Panc1 (cell line): Measurements from ENCODE around the gene CDK13. TPM values are rescaled to one million over a fixed set of nuclear protein-coding genes. Genes with fewer than 3 reads are reported as not detected.
"Not testable (repeated sequence)": the region's sequence is repeated elsewhere in the genome, so short reads cannot be mapped to it uniquely, and the experiment has no call there.

Experiments used
- ATAC-seq: fragments of 200-7000 bp; cut with Tn5 transposase; 2 replicates; pipeline ENCODE4 v1.9.1; 2020; ENCODE audit warnings: mild to moderate bottlenecking, moderate library complexity
- BruUV-seq: library from RNA; stranded (reverse); fragments of 400-500 nt; replicated peaks from 2 replicates; lab custom pipeline; 2021; lab: Mats Ljungman, UMichigan
- CTCF ChIA-PET: fragments of 300-600 bp; sonication (Branson Sonifier 250); formaldehyde crosslinking; loops from one replicate; lab custom pipeline; 2022; ENCODE audit warnings: antibody characterized with exemption; lab: Charles Lee
- POLR2A ChIA-PET: fragments of 300-600 bp; sonication (Branson Sonifier 250); formaldehyde crosslinking; loops from one replicate; lab custom pipeline; 2022; ENCODE audit warnings: antibody characterized with exemption; lab: Charles Lee
- DNase-seq: peaks from one replicate; pipeline ENCODE4 v3.0.0-alpha.2; 2010; ENCODE audit warnings: low read depth, low spot score
- H3K27ac ChIP-seq: 2 replicates; pipeline ENCODE4 v1.5.1; 2011; ENCODE audit warnings: mild to moderate bottlenecking, low read length, inconsistent platforms
- H3K27me3 ChIP-seq: fragments of 200-500 bp; sonication (Bioruptor generic); 2 replicates; pipeline ENCODE4 v1.6.0; 2014; ENCODE audit warnings: low read length, inconsistent platforms; ENCODE audit not compliant: control insufficient read depth, insufficient read depth
- H3K36me3 ChIP-seq: fragments of 200-500 bp; sonication (Bioruptor generic); 2 replicates; pipeline ENCODE4 v1.5.1; 2014; ENCODE audit warnings: inconsistent platforms, mild to moderate bottlenecking, low read length, moderate library complexity; ENCODE audit not compliant: control insufficient read depth, insufficient read depth
- H3K4me1 ChIP-seq: 2 replicates; pipeline ENCODE4 v1.5.1; 2011; ENCODE audit warnings: inconsistent platforms, mild to moderate bottlenecking, low read length, moderate library complexity; ENCODE audit not compliant: control insufficient read depth, insufficient read depth
- H3K4me3 ChIP-seq, 2 experiments: 2 replicates each; pipeline ENCODE4 v1.5.1; 2011 to 2012; ENCODE audit warnings: low read depth in 2 of 2, low read length in 2 of 2, mild to moderate bottlenecking in 2 of 2, inconsistent platforms in 1 of 2, moderate library complexity in 1 of 2
- H3K9me3 ChIP-seq: fragments of 200-500 bp; sonication (Bioruptor generic); 2 replicates; pipeline ENCODE4 v1.5.1; 2014; ENCODE audit warnings: low read depth, mild to moderate bottlenecking, inconsistent platforms, low read length, moderate library complexity; ENCODE audit not compliant: control insufficient read depth, insufficient read depth
- POLR2AphosphoS5 ChIP-seq: IDR thresholded peaks from 2 replicates; pipeline ENCODE4 v1.6.1; 2012; ENCODE audit warnings: mild to moderate bottlenecking, low read depth, low read length, moderate library complexity
- SIN3A ChIP-seq: IDR thresholded peaks from 2 replicates; pipeline ENCODE4 v1.6.1; 2012; ENCODE audit warnings: low read depth, mild to moderate bottlenecking, low read length, moderate library complexity, borderline replicate concordance; ENCODE audit not compliant: insufficient read depth
- TCF7L2 ChIP-seq: IDR thresholded peaks from 2 replicates; pipeline ENCODE4 v1.6.1; 2011; ENCODE audit warnings: mild to moderate bottlenecking, low read depth, low read length, inconsistent platforms
- in situ Hi-C: cut with HindIII; loops from 2 replicates; pipeline ENCODE4 v1.10.0; 2016; ENCODE audit warnings: low sequenced_read_pairs, low pct_unique_long_range_greater_than_20kb
- intact Hi-C: fragments of 100-400 bp; cut with micrococcal nuclease; formaldehyde crosslinking; loops from one replicate; pipeline ENCODE4 v1.10.0; 2022; ENCODE audit not compliant: unreplicated experiment
- total RNA-seq: library from RNA; stranded (reverse); gene quantifications from one replicate; pipeline ENCODE4 v1.2.1, GENCODE V29; 2021; ENCODE audit not compliant: unreplicated experiment
- TF ChIP-seq, protein P1 (sequence below), 2 experiments: IDR thresholded peaks; 2 replicates each; pipeline ENCODE4 v1.6.1; 2011 to 2012; ENCODE audit warnings: low read depth in 2 of 2, control low read depth in 1 of 2, low read length in 1 of 2, mild to moderate bottlenecking in 1 of 2, moderate library complexity in 1 of 2; ENCODE audit not compliant: insufficient read depth in 1 of 2
- TF ChIP-seq, protein P2 (sequence below): fragments of 450-650 bp; IDR thresholded peaks from 2 replicates; pipeline ENCODE4 v1.5.1; 2017; ENCODE audit warnings: mild to moderate bottlenecking

Gene CDK13
- total RNA-seq, 1 experiment from 2014 or later, result 52.0 TPM

DNA sequence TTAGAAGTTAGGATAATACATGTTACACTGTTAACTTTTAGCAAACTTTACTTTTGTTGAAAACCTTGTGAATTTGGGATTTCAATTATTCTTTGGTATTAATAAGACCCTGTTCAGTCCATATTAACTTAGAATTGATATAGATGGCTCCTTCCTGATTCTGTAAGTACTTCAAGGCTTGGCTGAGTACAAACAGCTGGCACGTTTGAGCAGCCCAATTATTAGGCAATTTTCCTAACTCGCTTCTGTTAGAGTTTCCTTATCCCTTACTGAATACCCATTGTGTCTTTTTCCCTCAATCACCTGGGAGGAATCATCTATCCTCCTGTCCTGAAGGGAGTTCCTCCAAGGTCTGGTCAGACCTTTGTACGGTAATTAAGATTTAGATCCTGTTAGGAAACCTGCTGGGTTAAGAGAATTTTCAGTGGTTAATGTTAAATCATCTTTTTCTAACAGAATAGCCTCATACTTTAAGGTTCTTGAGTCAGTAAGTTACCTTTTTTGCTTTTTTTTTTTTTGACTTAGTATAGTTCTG, 195.6 kb downstream of the CDK13 start:
- POLR2A ChIA-PET, intact Hi-C loops, ATAC-seq, H3K4me1 ChIP-seq, H3K9me3 ChIP-seq, in situ Hi-C loops, H3K36me3 ChIP-seq, CTCF ChIA-PET, H3K4me3 ChIP-seq, H3K27me3 ChIP-seq, BruUV-seq, H3K27ac ChIP-seq, DNase-seq: not testable (repeated sequence)

DNA sequence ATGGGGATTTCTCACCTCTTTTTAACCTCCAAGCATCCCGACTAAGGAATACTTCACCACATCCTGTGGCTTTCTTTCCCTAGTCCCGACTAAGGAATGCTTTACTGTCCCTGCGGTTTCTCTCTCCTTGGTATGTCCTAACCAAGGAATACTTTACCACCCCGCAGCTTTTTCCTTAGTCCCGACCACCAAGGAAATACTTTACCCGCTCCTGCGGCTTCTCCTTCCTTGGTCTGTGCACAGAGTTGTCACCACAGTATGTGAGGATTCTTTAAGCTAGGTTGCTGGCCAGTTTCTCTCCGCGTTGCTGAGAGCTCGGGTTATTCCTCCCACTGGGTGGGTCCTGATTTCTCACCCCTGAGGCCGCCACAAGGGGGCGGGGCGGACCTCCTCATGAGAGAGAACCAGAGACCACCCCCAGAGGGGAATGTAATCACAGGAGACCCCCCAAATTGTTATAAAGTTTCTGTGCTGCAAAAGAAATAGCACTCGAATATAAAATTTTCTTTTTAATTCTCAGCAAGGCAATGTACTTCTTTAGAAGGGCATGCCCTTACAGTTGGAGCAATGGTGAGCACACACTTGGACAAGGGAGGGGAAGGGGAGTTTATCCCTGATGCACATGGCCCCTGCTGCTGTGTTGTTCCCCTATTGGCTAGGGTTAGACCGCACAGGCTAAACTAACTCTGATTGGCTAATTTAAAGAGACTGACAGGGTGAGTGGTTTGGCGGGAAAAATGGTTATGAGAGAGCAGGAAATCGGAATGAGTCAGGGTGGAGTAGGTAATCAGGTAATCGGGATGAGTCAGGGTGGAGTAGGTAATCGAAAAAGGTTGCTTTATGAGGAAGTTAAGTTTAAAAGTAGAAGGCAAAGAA, 197.6 kb downstream of the CDK13 start:
- Histone ChIP-seq H3K9me3 (peaks cover 3% of the 10 kb centered on the region; the same call in 1 of the 2 replicates), H3K4me1 (no peaks in the 10 kb centered on the region), H3K27me3 (no peaks in the 10 kb centered on the region), H3K36me3 (no peaks in the 10 kb centered on the region), H3K27ac (no peak overlapping the region), H3K4me3 (no peak overlapping the region)
- intact Hi-C loops, result no loop called here
- ChIA-PET CTCF (interaction anchor here (0.6 kb wide), 1 partner anchor 44 kb away, joined by 12 read pairs; no protein-coding TSS in a partner anchor), POLR2A (no interaction called here)
- BruUV-seq, result no TSS peak
- TF ChIP-seq, protein P1, sequence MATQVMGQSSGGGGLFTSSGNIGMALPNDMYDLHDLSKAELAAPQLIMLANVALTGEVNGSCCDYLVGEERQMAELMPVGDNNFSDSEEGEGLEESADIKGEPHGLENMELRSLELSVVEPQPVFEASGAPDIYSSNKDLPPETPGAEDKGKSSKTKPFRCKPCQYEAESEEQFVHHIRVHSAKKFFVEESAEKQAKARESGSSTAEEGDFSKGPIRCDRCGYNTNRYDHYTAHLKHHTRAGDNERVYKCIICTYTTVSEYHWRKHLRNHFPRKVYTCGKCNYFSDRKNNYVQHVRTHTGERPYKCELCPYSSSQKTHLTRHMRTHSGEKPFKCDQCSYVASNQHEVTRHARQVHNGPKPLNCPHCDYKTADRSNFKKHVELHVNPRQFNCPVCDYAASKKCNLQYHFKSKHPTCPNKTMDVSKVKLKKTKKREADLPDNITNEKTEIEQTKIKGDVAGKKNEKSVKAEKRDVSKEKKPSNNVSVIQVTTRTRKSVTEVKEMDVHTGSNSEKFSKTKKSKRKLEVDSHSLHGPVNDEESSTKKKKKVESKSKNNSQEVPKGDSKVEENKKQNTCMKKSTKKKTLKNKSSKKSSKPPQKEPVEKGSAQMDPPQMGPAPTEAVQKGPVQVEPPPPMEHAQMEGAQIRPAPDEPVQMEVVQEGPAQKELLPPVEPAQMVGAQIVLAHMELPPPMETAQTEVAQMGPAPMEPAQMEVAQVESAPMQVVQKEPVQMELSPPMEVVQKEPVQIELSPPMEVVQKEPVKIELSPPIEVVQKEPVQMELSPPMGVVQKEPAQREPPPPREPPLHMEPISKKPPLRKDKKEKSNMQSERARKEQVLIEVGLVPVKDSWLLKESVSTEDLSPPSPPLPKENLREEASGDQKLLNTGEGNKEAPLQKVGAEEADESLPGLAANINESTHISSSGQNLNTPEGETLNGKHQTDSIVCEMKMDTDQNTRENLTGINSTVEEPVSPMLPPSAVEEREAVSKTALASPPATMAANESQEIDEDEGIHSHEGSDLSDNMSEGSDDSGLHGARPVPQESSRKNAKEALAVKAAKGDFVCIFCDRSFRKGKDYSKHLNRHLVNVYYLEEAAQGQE (IDR thresholded peaks at IDR 0.05; ENCODE audit: insufficient read depth in 1 of 2, low read depth in 2 of 2, low read length in 1 of 2), result no peak
- TF ChIP-seq, protein P2, sequence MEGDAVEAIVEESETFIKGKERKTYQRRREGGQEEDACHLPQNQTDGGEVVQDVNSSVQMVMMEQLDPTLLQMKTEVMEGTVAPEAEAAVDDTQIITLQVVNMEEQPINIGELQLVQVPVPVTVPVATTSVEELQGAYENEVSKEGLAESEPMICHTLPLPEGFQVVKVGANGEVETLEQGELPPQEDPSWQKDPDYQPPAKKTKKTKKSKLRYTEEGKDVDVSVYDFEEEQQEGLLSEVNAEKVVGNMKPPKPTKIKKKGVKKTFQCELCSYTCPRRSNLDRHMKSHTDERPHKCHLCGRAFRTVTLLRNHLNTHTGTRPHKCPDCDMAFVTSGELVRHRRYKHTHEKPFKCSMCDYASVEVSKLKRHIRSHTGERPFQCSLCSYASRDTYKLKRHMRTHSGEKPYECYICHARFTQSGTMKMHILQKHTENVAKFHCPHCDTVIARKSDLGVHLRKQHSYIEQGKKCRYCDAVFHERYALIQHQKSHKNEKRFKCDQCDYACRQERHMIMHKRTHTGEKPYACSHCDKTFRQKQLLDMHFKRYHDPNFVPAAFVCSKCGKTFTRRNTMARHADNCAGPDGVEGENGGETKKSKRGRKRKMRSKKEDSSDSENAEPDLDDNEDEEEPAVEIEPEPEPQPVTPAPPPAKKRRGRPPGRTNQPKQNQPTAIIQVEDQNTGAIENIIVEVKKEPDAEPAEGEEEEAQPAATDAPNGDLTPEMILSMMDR, result no peak
- TF ChIP-seq TCF7L2 (no peak), SIN3A (no peak), POLR2AphosphoS5 (no peak)
- in situ Hi-C loops, result no loop called here
- DNase-seq, result no peak
- no peak for ATAC-seq

DNA sequence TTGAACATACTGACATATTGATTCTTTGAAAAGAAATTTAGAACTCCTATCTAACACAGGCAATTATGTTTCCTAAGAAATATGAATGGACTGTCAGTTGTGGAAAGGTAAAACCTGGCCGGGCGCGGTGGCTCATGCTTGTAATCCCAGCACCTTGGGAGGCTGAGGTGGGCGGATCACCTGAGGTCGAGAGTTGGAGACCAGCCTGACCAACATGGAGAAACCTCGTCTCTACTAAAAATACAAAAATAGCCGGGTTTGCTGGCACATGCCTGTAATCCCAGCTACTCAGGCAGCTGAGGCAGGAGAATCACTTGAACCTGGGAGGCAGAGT, 198.2 kb downstream of the CDK13 start:
- intact Hi-C loops, H3K9me3 ChIP-seq, ATAC-seq, in situ Hi-C loops, DNase-seq, CTCF ChIA-PET, BruUV-seq, H3K27ac ChIP-seq, H3K4me1 ChIP-seq, H3K4me3 ChIP-seq, POLR2A ChIA-PET, H3K36me3 ChIP-seq, H3K27me3 ChIP-seq: not testable (repeated sequence)
